H1 (cell line): Measurements from ENCODE around the gene RBM47. TPM values are rescaled to one million over a fixed set of nuclear protein-coding genes. Genes with fewer than 3 reads are reported as not detected.

Source experiments
- CTCF ChIA-PET: fragments of 300-600 bp; sonication (Branson Sonifier 250); formaldehyde crosslinking; loops from one replicate; lab custom pipeline; 2021; ENCODE audit not compliant: partially characterized antibody; lab: Charles Lee
- POLR2A ChIA-PET: fragments of 300-600 bp; sonication (Branson Sonifier 250); formaldehyde crosslinking; loops from one replicate; lab custom pipeline; 2021; ENCODE audit warnings: inconsistent platforms; ENCODE audit not compliant: partially characterized antibody; lab: Charles Lee
- DNase-seq, 2 experiments: peaks; one replicate each; pipeline versions ENCODE4 v3.0.0 to v3.0.0-alpha.2; 2010 to 2022; ENCODE audit warnings: low spot score in 2 of 2, low read depth in 1 of 2, mixed read lengths in 1 of 2
- FAIRE-seq: peaks from 2 replicates; lab custom pipeline; 2011; peaks lifted over from hg19 to GRCh38; lab: Jason Lieb, UNC
- H2AFZ ChIP-seq: 2 replicates; pipeline ENCODE4 v1.8.1; 2012; ENCODE audit warnings: low read length, inconsistent platforms
- H2AK5ac ChIP-seq: 2 replicates; pipeline ENCODE4 v1.6.1; 2013; ENCODE audit warnings: low read depth, low read length
- H2BK120ac ChIP-seq: replicated peaks from 2 replicates; pipeline ENCODE3; 2013; ENCODE audit warnings: low read depth, low read length, inconsistent platforms
- H2BK12ac ChIP-seq: 2 replicates; pipeline ENCODE4 v1.6.1; 2013; ENCODE audit warnings: low read depth, low read length
- H2BK15ac ChIP-seq: 2 replicates; pipeline ENCODE4 v1.6.1; 2013; ENCODE audit warnings: low read length
- H2BK20ac ChIP-seq: 2 replicates; pipeline ENCODE4 v1.6.1; 2013; ENCODE audit warnings: low read length
- H2BK5ac ChIP-seq: 2 replicates; pipeline ENCODE4 v1.6.1; 2013; ENCODE audit warnings: low read depth, low read length
- H3K14ac ChIP-seq: 2 replicates; pipeline ENCODE4 v1.6.1; 2013; ENCODE audit warnings: inconsistent platforms; ENCODE audit not compliant: insufficient read length
- H3K18ac ChIP-seq: 2 replicates; pipeline ENCODE4 v1.6.1; 2013; ENCODE audit warnings: low read length; ENCODE audit errors: extremely low read depth
- H3K23ac ChIP-seq: 2 replicates; pipeline ENCODE4 v1.6.1; 2013; ENCODE audit warnings: inconsistent platforms; ENCODE audit not compliant: insufficient read length
- H3K23me2 ChIP-seq: 2 replicates; pipeline ENCODE4 v1.6.1; 2013; ENCODE audit warnings: low read depth, low read length
- H3K27ac ChIP-seq: 2 replicates; pipeline ENCODE4 v1.6.1; 2011; ENCODE audit warnings: low read depth, low read length, inconsistent platforms
- H3K27me3 ChIP-seq, 4 experiments: replicated peaks in 1 of 4; 1 replicate in 1 of 4; 2 replicates in 3 of 4; pipeline versions ENCODE4 v1.6.1 to v1.8.1; 2011 to 2013; ENCODE audit warnings: low read length in 3 of 4, mild to moderate bottlenecking in 3 of 4, inconsistent platforms in 2 of 4, mixed read lengths in 2 of 4, moderate library complexity in 1 of 4; ENCODE audit not compliant: control insufficient read depth in 3 of 4, insufficient read depth in 3 of 4; ENCODE audit errors: extremely low read depth in 1 of 4
- H3K36me3 ChIP-seq, 4 experiments: 2 replicates each; pipeline versions ENCODE4 v1.6.1 to v1.8.1; 2011 to 2013; ENCODE audit warnings: mild to moderate bottlenecking in 4 of 4, low read length in 3 of 4, moderate library complexity in 2 of 4, control low read depth in 1 of 4, inconsistent platforms in 1 of 4; ENCODE audit not compliant: insufficient read depth in 4 of 4, control insufficient read depth in 2 of 4
- H3K4ac ChIP-seq: replicated peaks from 2 replicates; pipeline ENCODE3; 2013; ENCODE audit warnings: low read length, low read depth, mixed read lengths, inconsistent platforms; ENCODE audit not compliant: insufficient read length
- H3K4me1 ChIP-seq, 4 experiments: replicated peaks in 1 of 4; 1 replicate in 1 of 4; 2 replicates in 3 of 4; pipeline versions ENCODE4 v1.6.1 to v1.8.1; 2011 to 2013; ENCODE audit warnings: low read length in 3 of 4, inconsistent platforms in 2 of 4, mixed read lengths in 1 of 4; ENCODE audit not compliant: insufficient read depth in 4 of 4, control insufficient read depth in 3 of 4
- H3K4me2 ChIP-seq, 2 experiments: 2 replicates each; pipeline versions ENCODE4 v1.6.1 to v1.8.1; 2011 to 2013; ENCODE audit warnings: low read depth in 2 of 2, low read length in 2 of 2, control low read depth in 1 of 2, inconsistent platforms in 1 of 2, mild to moderate bottlenecking in 1 of 2; ENCODE audit not compliant: insufficient read depth in 1 of 2
- H3K4me3 ChIP-seq, 4 experiments: fragments of 200-600, 300-600 bp in 1 of 4; sonication (generic), shearing (Covaris generic), sonication (Bioruptor Twin) in 1 of 4; 2 replicates each; pipeline versions ENCODE4 v1.5.1 to v1.8.1; 2011 to 2016; ENCODE audit warnings: low read length in 4 of 4, low read depth in 3 of 4, control low read depth in 2 of 4, inconsistent platforms in 2 of 4, mild to moderate bottlenecking in 2 of 4, mixed read lengths in 1 of 4, moderate library complexity in 1 of 4; ENCODE audit not compliant: insufficient read depth in 2 of 4; ENCODE audit errors: extremely low read depth in 1 of 4
- H3K56ac ChIP-seq: replicated peaks from 2 replicates; pipeline ENCODE3; 2013; ENCODE audit warnings: low read depth, mild to moderate bottlenecking, mixed read lengths, low read length, inconsistent platforms; ENCODE audit not compliant: insufficient read length
- H3K79me1 ChIP-seq: 2 replicates; pipeline ENCODE4 v1.6.1; 2013; ENCODE audit warnings: low read depth, low read length, control low read depth
- H3K79me2 ChIP-seq, 2 experiments: 2 replicates each; pipeline versions ENCODE4 v1.6.1 to v1.8.1; 2012 to 2013; ENCODE audit warnings: low read length in 2 of 2, mild to moderate bottlenecking in 2 of 2, inconsistent platforms in 1 of 2; ENCODE audit not compliant: insufficient read depth in 2 of 2, control insufficient read depth in 1 of 2
- H3K9ac ChIP-seq, 4 experiments: replicated peaks in 1 of 4; 1 replicate in 1 of 4; 2 replicates in 3 of 4; pipeline versions ENCODE4 v1.6.1 to v1.8.1; 2011 to 2013; ENCODE audit warnings: low read depth in 3 of 4, low read length in 3 of 4, control low read depth in 2 of 4, mild to moderate bottlenecking in 2 of 4, moderate library complexity in 2 of 4, inconsistent platforms in 1 of 4; ENCODE audit errors: extremely low read depth in 1 of 4
- H3K9me3 ChIP-seq, 2 experiments: 2 replicates each; pipeline versions ENCODE4 v1.6.1 to v1.8.1; 2012 to 2013; ENCODE audit warnings: mild to moderate bottlenecking in 2 of 2, moderate library complexity in 2 of 2, control low read depth in 1 of 2, inconsistent platforms in 1 of 2, low read depth in 1 of 2, low read length in 1 of 2, mixed read lengths in 1 of 2; ENCODE audit not compliant: insufficient read depth in 2 of 2
- H4K20me1 ChIP-seq, 2 experiments: replicated peaks in 1 of 2; 2 replicates each; pipeline versions ENCODE3 to v1.8.1; 2011 to 2013; ENCODE audit warnings: inconsistent platforms in 2 of 2, low read length in 2 of 2, mild to moderate bottlenecking in 1 of 2; ENCODE audit not compliant: insufficient read depth in 2 of 2, control insufficient read depth in 1 of 2
- H4K5ac ChIP-seq: 2 replicates; pipeline ENCODE4 v1.6.1; 2013; ENCODE audit warnings: low read length, low read depth, mixed read lengths, inconsistent platforms; ENCODE audit not compliant: insufficient read length
- H4K8ac ChIP-seq: 2 replicates; pipeline ENCODE4 v1.8.0; 2013; ENCODE audit warnings: mild to moderate bottlenecking, moderate library complexity, low read length, inconsistent platforms; ENCODE audit not compliant: insufficient read depth; ENCODE audit errors: extremely low read depth
- H4K91ac ChIP-seq: replicated peaks from 2 replicates; pipeline ENCODE3; 2013; ENCODE audit warnings: low read length, mixed read lengths, inconsistent platforms; ENCODE audit not compliant: insufficient read length
- HDAC6 ChIP-seq: IDR thresholded peaks from one replicate; pipeline ENCODE4 v1.7.1; 2012; ENCODE audit warnings: low read depth, mild to moderate bottlenecking, inconsistent platforms, low read length, moderate library complexity
- WGBS, 2 experiments: shearing (Covaris generic) in 1 of 2; methylation state at CpG; one replicate each; pipeline versions ENCODE4 v1.1.6 to v1.1.7; 2013 to 2015; ENCODE audit warnings: low lambda C conversion rate in 2 of 2, mixed read lengths in 2 of 2, inconsistent platforms in 1 of 2, low coverage in 1 of 2, missing lambda C conversion rate in 1 of 2; ENCODE audit not compliant: insufficient replicate concordance in 2 of 2, insufficient coverage in 1 of 2, insufficient read length in 1 of 2; ENCODE audit errors: extremely low coverage in 1 of 2, missing lambda C conversion rate in 1 of 2; 5-methylcytosine and 5-hydroxymethylcytosine counted together
- polyA plus RNA-seq, 7 experiments: library from polyadenylated mRNA; depleted of rRNA in 3 of 7; stranded (reverse) in 5 of 7; unstranded in 2 of 7; fragments of >200 nt in 5 of 7; fragments of 200-250 nt in 2 of 7; gene quantifications; 1 replicate in 5 of 7; 2 replicates in 1 of 7; 4 replicates in 1 of 7; pipeline versions ENCODE4 v1.2.1 to v1.2.3, GENCODE V29; 2011 to 2013; ENCODE audit warnings: missing spikeins in 2 of 7, mixed read lengths in 2 of 7
- total RNA-seq: library from RNA; stranded (reverse); fragmentation: NEBNext Ultra II Directional; extraction: Animal tissue kit (Norgen Biotek cat#: 25700); gene quantifications from 2 replicates; pipeline ENCODE4 v1.2.1, GENCODE V29; 2021
- TF ChIP-seq, protein P1 (sequence below): IDR thresholded peaks from 2 replicates; pipeline ENCODE4 v1.6.1; 2012; ENCODE audit warnings: inconsistent platforms

Gene RBM47
- total and polyA plus RNA-seq, 2 of the 8 experiments (the other 6 are each of a cell fraction or from before 2014, with no cell fraction given), result 42.8 to 78.9 TPM

DNA sequence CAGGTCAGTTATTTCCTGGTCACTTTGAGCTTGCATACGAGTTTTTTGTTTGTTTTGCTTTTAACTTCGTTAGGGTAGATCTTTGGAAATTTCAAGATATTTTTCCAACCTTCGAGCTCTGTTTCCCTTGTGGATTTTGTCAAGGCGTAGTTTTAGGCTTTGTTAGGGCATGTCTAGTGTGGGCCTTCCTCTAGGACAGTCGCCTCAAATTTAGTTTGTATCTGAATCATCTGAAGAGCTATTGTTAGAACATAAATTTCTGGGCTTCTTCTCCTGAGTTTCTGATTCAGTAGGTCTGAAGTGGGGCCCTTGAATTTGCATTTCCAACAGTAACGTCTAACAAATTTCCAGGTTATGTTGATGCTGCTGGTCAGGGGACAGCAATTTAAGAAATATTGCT is 48.8 kb upstream of the RBM47 start:
- Histone ChIP-seq H3K23ac (no peak overlapping the region), H2AFZ (no peak overlapping the region), H2BK15ac (no peak overlapping the region), H3K23me2 (no peaks in the 10 kb centered on the region), H3K4me2 (no peak overlapping the region), H2BK20ac (no peak overlapping the region), H3K9me3 (no peaks in the 10 kb centered on the region), H3K14ac (no peak overlapping the region), H3K4me1 (peaks cover 0 to 5% (median under 1%) of the 10 kb centered on the region in 4 experiments; a peak in 1 of 7 replicates), H3K4ac (no peak overlapping the region), H2BK120ac (no peak overlapping the region), H3K18ac (no peak overlapping the region), H3K36me3 (no peaks in the 10 kb centered on the region), H3K9ac (no peak overlapping the region), H2BK5ac (no peak overlapping the region), H4K8ac (no peak overlapping the region), H3K79me2 (no peaks in the 10 kb centered on the region), H3K4me3 (no peak overlapping the region), H4K91ac (no peak overlapping the region), H2BK12ac (no peak overlapping the region), H4K20me1 (no peaks in the 10 kb centered on the region), H3K27me3 (no peaks in the 10 kb centered on the region), H3K79me1 (no peaks in the 10 kb centered on the region), H4K5ac (no peak overlapping the region), H2AK5ac (no peak overlapping the region), H3K56ac (no peak overlapping the region), H3K27ac (no peak overlapping the region)
- CTCF ChIA-PET, result interaction anchor here (1.1 to 2.0 kb wide), 2 partner anchors 11 to 40 kb away, joined by 3 to 8 read pairs; no protein-coding TSS in a partner anchor
- POLR2A ChIA-PET, result no interaction called here
- DNase-seq (no peak), FAIRE-seq (no peak)
- 87% methylated on average over 6 of the region's 6 CpGs; no CpG with 5 or more reads in 1 of the 2 experiments for WGBS, 2 experiments
- TF ChIP-seq HDAC6, result no peak
- TF ChIP-seq, protein P1, sequence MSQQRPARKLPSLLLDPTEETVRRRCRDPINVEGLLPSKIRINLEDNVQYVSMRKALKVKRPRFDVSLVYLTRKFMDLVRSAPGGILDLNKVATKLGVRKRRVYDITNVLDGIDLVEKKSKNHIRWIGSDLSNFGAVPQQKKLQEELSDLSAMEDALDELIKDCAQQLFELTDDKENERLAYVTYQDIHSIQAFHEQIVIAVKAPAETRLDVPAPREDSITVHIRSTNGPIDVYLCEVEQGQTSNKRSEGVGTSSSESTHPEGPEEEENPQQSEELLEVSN, result no peak
